Measurements from ENCODE around the gene PTK6.
A peak's percentile ranks its signal among the peaks of the same experiment; 100 is the strongest.

Gene PTK6

DNA sequence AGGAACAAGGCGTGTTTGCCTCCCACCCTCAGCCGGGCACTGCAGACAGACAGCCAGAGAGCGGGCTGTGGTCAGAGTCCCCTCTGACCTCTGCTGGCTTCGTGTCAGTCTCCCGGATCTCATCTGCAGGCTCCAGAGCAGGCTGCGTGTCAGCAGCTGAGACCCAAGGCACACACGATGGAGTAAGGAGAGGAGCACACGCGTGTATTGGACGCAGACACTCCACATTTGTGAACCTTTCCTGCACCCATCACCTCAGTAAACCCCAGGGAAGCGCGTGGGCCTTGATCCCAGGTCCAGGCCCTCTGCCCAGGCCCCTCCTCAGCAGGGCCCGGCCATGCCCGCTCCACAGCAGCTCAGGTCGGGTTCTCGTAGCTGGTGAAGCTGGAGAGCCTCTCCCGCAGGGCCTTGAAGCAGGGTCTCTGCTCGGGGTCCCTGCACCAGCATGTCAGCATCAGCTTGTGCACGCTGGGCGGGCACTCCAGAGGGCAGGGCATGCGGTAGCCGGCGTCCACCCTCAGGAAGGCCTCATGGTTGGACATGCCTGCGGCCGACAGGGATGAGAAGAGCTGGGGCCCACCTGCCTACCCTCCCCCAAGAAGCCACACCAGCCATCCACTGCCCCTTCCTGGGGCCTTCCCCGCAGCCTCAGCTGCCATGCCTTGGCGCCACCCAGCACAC lies 7.9 kb downstream of the PTK6 start:
- H3K18ac ChIP-seq (ENCODE audit: low read length), result peak overlapping the region; percentile 57
- no peak overlapping the region for H3K4me2 ChIP-seq (ENCODE audit: insufficient read depth, low read length, poor library complexity, severe bottlenecking)
- peaks cover 0 to 2% of the 10 kb centered on the region in 2 donors for H3K36me3 ChIP-seq (replicated peaks in 1 of 2; ENCODE audit: control insufficient read depth in 2 of 2, insufficient read depth in 2 of 2, low read length in 2 of 2)
- peak overlapping the region; percentile 53 for H4K91ac ChIP-seq (ENCODE audit: low read depth, low read length, poor library complexity)
- H4K8ac ChIP-seq (ENCODE audit: low read depth, low read length), result no peak overlapping the region
- no peak overlapping the region for H3K27ac ChIP-seq (replicated peaks; ENCODE audit: low read length)
- no peak overlapping the region for H3K23ac ChIP-seq (ENCODE audit: low read depth, low read length, poor library complexity)
- peaks cover 6% of the 10 kb centered on the region for H3K79me1 ChIP-seq (ENCODE audit: low read depth, low read length)
- no peak for DNase-seq (ENCODE audit: low spot score)
- peaks cover 0 to 2% of the 10 kb centered on the region in 2 donors for H3K9me3 ChIP-seq (replicated peaks in 1 of 2; ENCODE audit: control insufficient read depth in 2 of 2, insufficient read depth in 1 of 2, low read depth in 1 of 2, low read length in 2 of 2)
- H2BK15ac ChIP-seq (ENCODE audit: low read length), result peak overlapping the region; percentile 75
- H2AK5ac ChIP-seq (ENCODE audit: low read depth, low read length), result peak overlapping the region; percentile 53
- peaks cover 1 to 5% of the 10 kb centered on the region in 2 donors for H3K4me1 ChIP-seq (ENCODE audit: control insufficient read depth in 2 of 2, insufficient read depth in 1 of 2, low read depth in 1 of 2, low read length in 2 of 2)
- H2BK120ac ChIP-seq (ENCODE audit: low read depth, low read length), result no peak overlapping the region
- peak overlapping the region; percentile 75 for H2BK5ac ChIP-seq (ENCODE audit: low read length)
- WGBS, 2 donors (ENCODE audit: extremely low coverage in 2 of 2, insufficient read length in 2 of 2, insufficient replicate concordance in 1 of 2), result no CpG with 5 or more reads among the region's 27 CpGs
- no peak overlapping the region for H3K14ac ChIP-seq (ENCODE audit: low read length)
- H2BK12ac ChIP-seq (ENCODE audit: low read length), result no peak overlapping the region
- H3K27me3 ChIP-seq (ENCODE audit: control insufficient read depth in 3 of 3, insufficient read depth in 3 of 3, low read depth in 1 of 3, low read length in 3 of 3), result no peaks in the 10 kb centered on the region
- no peak overlapping the region for H3K4me3 ChIP-seq (ENCODE audit: low read length in 2 of 2)
- no peak overlapping the region for H3K4ac ChIP-seq (ENCODE audit: low read length)
- no peak overlapping the region for H2AFZ ChIP-seq (ENCODE audit: low read length)
- H3K9ac ChIP-seq (ENCODE audit: low read depth, low read length, poor library complexity), result no peak overlapping the region

DNA sequence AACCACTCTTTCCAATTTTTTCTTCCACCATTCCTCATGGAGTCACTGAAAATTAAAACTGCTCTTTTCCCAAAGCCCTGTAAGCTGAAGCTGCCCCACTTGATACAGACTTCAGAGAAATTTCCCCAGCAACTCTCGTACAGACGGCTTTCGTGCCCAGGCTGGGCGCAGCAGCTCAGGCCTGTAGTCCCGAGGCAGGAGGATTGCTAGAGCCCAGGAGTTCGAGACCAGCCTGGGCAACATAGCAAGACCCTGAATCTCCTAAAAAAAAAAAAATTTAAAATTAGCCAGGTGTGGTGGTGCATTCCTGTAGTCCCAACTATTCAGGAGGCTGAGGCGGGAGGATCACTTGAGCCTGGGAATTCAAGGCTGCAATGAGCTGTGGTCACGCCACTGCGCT lies 10.0 kb downstream of the PTK6 start:
- no CpG with 5 or more reads among the region's 9 CpGs for WGBS, 2 donors (ENCODE audit: extremely low coverage in 2 of 2, insufficient read length in 2 of 2, insufficient replicate concordance in 1 of 2)
- Histone ChIP-seq H3K4me1 (ENCODE audit: control insufficient read depth in 2 of 2, insufficient read depth in 1 of 2, low read depth in 1 of 2, low read length in 2 of 2) (peaks cover 8 to 9% of the 10 kb centered on the region in 2 donors), H3K4me2 (ENCODE audit: insufficient read depth, low read length, poor library complexity, severe bottlenecking) (no peak overlapping the region), H2BK12ac (ENCODE audit: low read length) (no peak overlapping the region), H3K4me3 (ENCODE audit: low read length in 2 of 2) (no peak overlapping the region), H3K9me3 (replicated peaks in 1 of 2; ENCODE audit: control insufficient read depth in 2 of 2, insufficient read depth in 1 of 2, low read depth in 1 of 2, low read length in 2 of 2) (peaks cover 13 to 17% of the 10 kb centered on the region in 2 donors), H2AK5ac (ENCODE audit: low read depth, low read length) (no peak overlapping the region), H3K27ac (replicated peaks; ENCODE audit: low read length) (no peak overlapping the region), H3K79me1 (ENCODE audit: low read depth, low read length) (peaks cover 10% of the 10 kb centered on the region), H3K36me3 (replicated peaks in 1 of 2; ENCODE audit: control insufficient read depth in 2 of 2, insufficient read depth in 2 of 2, low read length in 2 of 2) (peaks cover 17 to 18% of the 10 kb centered on the region in 2 donors), H2AFZ (ENCODE audit: low read length) (no peak overlapping the region), H3K27me3 (ENCODE audit: control insufficient read depth in 3 of 3, insufficient read depth in 3 of 3, low read depth in 1 of 3, low read length in 3 of 3) (no peaks in the 10 kb centered on the region), H3K14ac (ENCODE audit: low read length) (no peak overlapping the region), H2BK15ac (ENCODE audit: low read length) (no peak overlapping the region), H3K9ac (ENCODE audit: low read depth, low read length, poor library complexity) (no peak overlapping the region), H3K4ac (ENCODE audit: low read length) (no peak overlapping the region), H2BK5ac (ENCODE audit: low read length) (no peak overlapping the region), H4K91ac (ENCODE audit: low read depth, low read length, poor library complexity) (no peak overlapping the region), H4K8ac (ENCODE audit: low read depth, low read length) (no peak overlapping the region), H3K18ac (ENCODE audit: low read length) (no peak overlapping the region), H3K23ac (ENCODE audit: low read depth, low read length, poor library complexity) (no peak overlapping the region), H2BK120ac (ENCODE audit: low read depth, low read length) (no peak overlapping the region)
- no peak for DNase-seq (ENCODE audit: low spot score)

DNA sequence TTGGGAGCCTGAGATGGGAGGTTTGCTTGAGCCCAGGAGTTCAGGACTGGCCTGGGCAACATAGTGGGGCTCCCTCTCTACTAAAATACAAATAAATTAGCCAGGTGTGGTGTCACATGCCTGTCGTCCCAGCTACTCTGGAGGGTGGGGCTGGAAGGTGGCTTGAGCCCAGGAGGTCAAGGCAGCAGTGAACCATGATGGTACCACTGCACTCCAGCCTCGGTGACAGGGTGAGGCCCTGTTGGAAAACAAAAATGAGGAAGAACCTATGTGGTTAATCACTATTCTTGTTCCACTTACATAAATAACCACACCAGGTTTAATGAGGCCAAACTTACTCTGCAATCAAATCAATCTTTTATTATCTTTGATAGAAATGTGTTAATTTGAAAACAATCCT lies 11.2 kb downstream of the PTK6 start:
- no peak overlapping the region for H2BK12ac ChIP-seq (ENCODE audit: low read length)
- H2BK120ac ChIP-seq (ENCODE audit: low read depth, low read length), result no peak overlapping the region
- no peak overlapping the region for H2AFZ ChIP-seq (ENCODE audit: low read length)
- no peak overlapping the region for H3K27ac ChIP-seq (replicated peaks; ENCODE audit: low read length)
- H2BK15ac ChIP-seq (ENCODE audit: low read length), result no peak overlapping the region
- no peak overlapping the region for H3K4me2 ChIP-seq (ENCODE audit: insufficient read depth, low read length, poor library complexity, severe bottlenecking)
- H4K91ac ChIP-seq (ENCODE audit: low read depth, low read length, poor library complexity), result no peak overlapping the region
- H3K23ac ChIP-seq (ENCODE audit: low read depth, low read length, poor library complexity), result no peak overlapping the region
- H3K4me3 ChIP-seq (ENCODE audit: low read length in 2 of 2), result no peak overlapping the region
- no peak overlapping the region for H3K4ac ChIP-seq (ENCODE audit: low read length)
- peaks cover 12 to 20% of the 10 kb centered on the region in 2 donors for H3K9me3 ChIP-seq (replicated peaks in 1 of 2; ENCODE audit: control insufficient read depth in 2 of 2, insufficient read depth in 1 of 2, low read depth in 1 of 2, low read length in 2 of 2)
- no CpG with 5 or more reads among the region's 2 CpGs for WGBS, 2 donors (ENCODE audit: extremely low coverage in 2 of 2, insufficient read length in 2 of 2, insufficient replicate concordance in 1 of 2)
- no peak overlapping the region for H3K14ac ChIP-seq (ENCODE audit: low read length)
- no peak for DNase-seq (ENCODE audit: low spot score)
- no peak overlapping the region for H3K9ac ChIP-seq (ENCODE audit: low read depth, low read length, poor library complexity)
- H3K79me1 ChIP-seq (ENCODE audit: low read depth, low read length), result peaks cover 20% of the 10 kb centered on the region
- H3K36me3 ChIP-seq (replicated peaks in 1 of 2; ENCODE audit: control insufficient read depth in 2 of 2, insufficient read depth in 2 of 2, low read length in 2 of 2), result peaks cover 20 to 28% of the 10 kb centered on the region in 2 donors
- peaks cover 10 to 12% of the 10 kb centered on the region in 2 donors for H3K4me1 ChIP-seq (ENCODE audit: control insufficient read depth in 2 of 2, insufficient read depth in 1 of 2, low read depth in 1 of 2, low read length in 2 of 2)
- no peak overlapping the region for H2AK5ac ChIP-seq (ENCODE audit: low read depth, low read length)
- H4K8ac ChIP-seq (ENCODE audit: low read depth, low read length), result no peak overlapping the region
- no peak overlapping the region for H2BK5ac ChIP-seq (ENCODE audit: low read length)
- no peaks in the 10 kb centered on the region for H3K27me3 ChIP-seq (ENCODE audit: control insufficient read depth in 3 of 3, insufficient read depth in 3 of 3, low read depth in 1 of 3, low read length in 3 of 3)
- H3K18ac ChIP-seq (ENCODE audit: low read length), result no peak overlapping the region

DNA sequence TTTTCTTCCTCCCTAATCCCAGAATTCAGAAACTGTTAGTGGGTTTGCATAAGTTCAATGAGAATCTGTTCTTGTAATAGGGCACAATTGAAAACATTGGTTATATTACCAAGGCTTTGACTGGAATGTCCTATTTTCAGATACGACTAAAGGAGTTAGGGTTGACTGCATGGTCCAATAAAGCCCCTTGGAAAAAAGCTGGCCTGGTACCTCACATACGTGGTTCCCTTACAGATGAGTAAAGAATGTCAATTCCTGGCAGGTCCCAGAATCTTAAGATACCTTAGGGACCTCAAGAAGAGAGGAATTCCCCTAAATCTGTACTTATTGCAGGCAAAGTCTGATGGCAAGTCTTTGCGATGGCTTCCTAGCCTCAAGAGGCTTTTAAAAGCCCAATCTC lies 12.0 kb downstream of the PTK6 start:
- Histone ChIP-seq H4K91ac (ENCODE audit: low read depth, low read length, poor library complexity) (no peak overlapping the region), H3K9me3 (replicated peaks in 1 of 2; ENCODE audit: control insufficient read depth in 2 of 2, insufficient read depth in 1 of 2, low read depth in 1 of 2, low read length in 2 of 2) (peaks cover 12 to 20% of the 10 kb centered on the region in 2 donors), H3K4me1 (ENCODE audit: control insufficient read depth in 2 of 2, insufficient read depth in 1 of 2, low read depth in 1 of 2, low read length in 2 of 2) (peaks cover 7 to 10% of the 10 kb centered on the region in 2 donors), H3K4ac (ENCODE audit: low read length) (no peak overlapping the region), H3K36me3 (replicated peaks in 1 of 2; ENCODE audit: control insufficient read depth in 2 of 2, insufficient read depth in 2 of 2, low read length in 2 of 2) (peaks cover 20 to 28% of the 10 kb centered on the region in 2 donors), H3K79me1 (ENCODE audit: low read depth, low read length) (peaks cover 21% of the 10 kb centered on the region), H2BK5ac (ENCODE audit: low read length) (no peak overlapping the region), H3K18ac (ENCODE audit: low read length) (no peak overlapping the region), H3K14ac (ENCODE audit: low read length) (no peak overlapping the region), H3K27me3 (ENCODE audit: control insufficient read depth in 3 of 3, insufficient read depth in 3 of 3, low read depth in 1 of 3, low read length in 3 of 3) (no peaks in the 10 kb centered on the region), H3K9ac (ENCODE audit: low read depth, low read length, poor library complexity) (no peak overlapping the region), H2BK12ac (ENCODE audit: low read length) (no peak overlapping the region), H3K4me3 (ENCODE audit: low read length in 2 of 2) (no peak overlapping the region), H3K4me2 (ENCODE audit: insufficient read depth, low read length, poor library complexity, severe bottlenecking) (no peak overlapping the region), H2AFZ (ENCODE audit: low read length) (no peak overlapping the region), H3K27ac (replicated peaks; ENCODE audit: low read length) (no peak overlapping the region), H3K23ac (ENCODE audit: low read depth, low read length, poor library complexity) (no peak overlapping the region), H2BK15ac (ENCODE audit: low read length) (no peak overlapping the region), H2BK120ac (ENCODE audit: low read depth, low read length) (no peak overlapping the region), H2AK5ac (ENCODE audit: low read depth, low read length) (no peak overlapping the region), H4K8ac (ENCODE audit: low read depth, low read length) (no peak overlapping the region)
- no peak for DNase-seq (ENCODE audit: low spot score)
- WGBS, 2 donors (ENCODE audit: extremely low coverage in 2 of 2, insufficient read length in 2 of 2, insufficient replicate concordance in 1 of 2), result no CpG with 5 or more reads among the region's 3 CpGs

Data from neuronal stem cell (in vitro differentiated cells).